Gastrocnemius medialis (tissue), 4 donors: ENCODE results near the gene C9orf85. TPM values are rescaled to one million over a fixed set of nuclear protein-coding genes. Genes with fewer than 3 reads are reported as not detected.

Experiments
- ATAC-seq, 2 donors: fragments of 150-250 bp; one replicate each; pipeline ENCODE4 v1.9.1; 2016
- DNase-seq, 2 donors: peaks; one replicate each; pipeline ENCODE4 v3.0.0-alpha.2; 2019
- H3K27ac ChIP-seq, 4 donors: fragments of 200-600 bp; sonication (generic); 1 replicate in 1 of 4; 2 replicates in 3 of 4; pipeline ENCODE4 v1.5.1; 2016 to 2018; ENCODE audit warnings: mild to moderate bottlenecking in 2 of 4, moderate library complexity in 1 of 4
- H3K27me3 ChIP-seq, 3 donors: fragments of 200-600 bp; sonication (generic) in 2 of 3; 1 replicate in 1 of 3; 2 replicates in 2 of 3; pipeline versions ENCODE4 v1.5.1 to v1.6.0; 2016 to 2019; ENCODE audit warnings: mild to moderate bottlenecking in 1 of 3, moderate library complexity in 1 of 3
- H3K36me3 ChIP-seq, 2 donors: fragments of 200-600 bp; sonication (generic) in 1 of 2; one replicate each; pipeline ENCODE4 v1.5.1; 2017 to 2018
- H3K4me1 ChIP-seq, 2 donors: fragments of 200-600 bp; sonication (generic) in 1 of 2; one replicate each; pipeline ENCODE4 v1.5.1; 2016 to 2017; ENCODE audit warnings: mild to moderate bottlenecking in 2 of 2
- H3K4me3 ChIP-seq, 4 donors: fragments of 200-600 bp; sonication (generic) in 3 of 4; 1 replicate in 1 of 4; 2 replicates in 3 of 4; pipeline ENCODE4 v1.5.1; 2016 to 2019; ENCODE audit warnings: mild to moderate bottlenecking in 2 of 4
- H3K9me3 ChIP-seq, 3 donors: fragments of 200-600 bp; sonication (generic) in 2 of 3; 1 replicate in 1 of 3; 2 replicates in 2 of 3; pipeline ENCODE4 v1.5.1; 2016 to 2019
- POLR2A ChIP-seq, 2 donors: fragments of 450-650 bp; IDR thresholded peaks; one replicate each; pipeline ENCODE4 v1.6.1; 2017; ENCODE audit warnings: antibody characterized with exemption in 2 of 2, mild to moderate bottlenecking in 2 of 2, moderate library complexity in 2 of 2
- in situ Hi-C, 4 donors: fragments of 200-750 bp; cut with MboI; loops; one replicate each; pipeline versions ENCODE4 v1.15.0 to v1.8.0; 2017; ENCODE audit warnings: low sequenced_read_pairs in 4 of 4
- intact Hi-C: fragments of 100-400 bp; cut with DNase I; formaldehyde crosslinking; loops from one replicate; pipeline ENCODE4 v1.15.1; 2023; ENCODE audit warnings: low total_unique reads
- total RNA-seq, 4 donors: library from RNA; depleted of rRNA; stranded (reverse); fragments of >200 nt; gene quantifications; one replicate each; pipeline versions ENCODE4 v1.1.0 to v1.2.3, GENCODE V29; 2016
- TF ChIP-seq, protein P1 (sequence below), 5 experiments: fragments of 450-650 bp in 3 of 5; fragments of 200-600 bp in 2 of 5; sonication (generic) in 2 of 5; IDR thresholded peaks in 4 of 5; conservative IDR thresholded peaks in 1 of 5; 1 replicate in 4 of 5; 2 replicates in 1 of 5; pipeline ENCODE4 v1.5.1; 2016 to 2019; ENCODE audit warnings: antibody characterized with exemption in 5 of 5, mild to moderate bottlenecking in 3 of 5, moderate library complexity in 3 of 5

Gene C9orf85
- total RNA-seq, 4 donors from 2014 or later, result 1.7 to 9.6 (median 6.3) TPM

DNA sequence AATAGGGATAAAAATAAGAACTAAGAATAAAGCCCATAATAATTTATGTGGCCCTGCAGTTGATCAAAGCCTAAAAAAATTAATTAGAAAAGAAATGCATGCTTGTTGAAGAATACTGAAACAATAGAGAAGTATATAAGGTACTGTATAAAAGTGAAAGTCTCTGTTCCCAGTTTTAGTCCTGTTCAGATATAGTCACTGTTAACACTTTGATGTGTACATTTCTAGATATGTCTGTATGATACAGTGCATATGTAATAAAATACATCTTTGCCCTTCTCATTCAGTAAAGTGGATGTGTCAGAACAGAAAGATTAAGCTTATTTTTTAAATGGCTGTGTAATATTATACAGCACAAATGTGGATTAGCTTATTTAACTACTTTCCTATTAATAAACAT, 4.1 kb downstream of the C9orf85 start:
- DNase-seq (no peak), ATAC-seq (no peak)
- no peak overlapping the region for H3K27ac ChIP-seq
- TF ChIP-seq, protein P1, sequence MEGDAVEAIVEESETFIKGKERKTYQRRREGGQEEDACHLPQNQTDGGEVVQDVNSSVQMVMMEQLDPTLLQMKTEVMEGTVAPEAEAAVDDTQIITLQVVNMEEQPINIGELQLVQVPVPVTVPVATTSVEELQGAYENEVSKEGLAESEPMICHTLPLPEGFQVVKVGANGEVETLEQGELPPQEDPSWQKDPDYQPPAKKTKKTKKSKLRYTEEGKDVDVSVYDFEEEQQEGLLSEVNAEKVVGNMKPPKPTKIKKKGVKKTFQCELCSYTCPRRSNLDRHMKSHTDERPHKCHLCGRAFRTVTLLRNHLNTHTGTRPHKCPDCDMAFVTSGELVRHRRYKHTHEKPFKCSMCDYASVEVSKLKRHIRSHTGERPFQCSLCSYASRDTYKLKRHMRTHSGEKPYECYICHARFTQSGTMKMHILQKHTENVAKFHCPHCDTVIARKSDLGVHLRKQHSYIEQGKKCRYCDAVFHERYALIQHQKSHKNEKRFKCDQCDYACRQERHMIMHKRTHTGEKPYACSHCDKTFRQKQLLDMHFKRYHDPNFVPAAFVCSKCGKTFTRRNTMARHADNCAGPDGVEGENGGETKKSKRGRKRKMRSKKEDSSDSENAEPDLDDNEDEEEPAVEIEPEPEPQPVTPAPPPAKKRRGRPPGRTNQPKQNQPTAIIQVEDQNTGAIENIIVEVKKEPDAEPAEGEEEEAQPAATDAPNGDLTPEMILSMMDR (IDR thresholded peaks at IDR 0.05 in 4 of 5, conservative IDR thresholded peaks at IDR 0.05 in 1 of 5), result no peak
- no peak for TF ChIP-seq POLR2A (IDR thresholded peaks at IDR 0.05)
- in situ Hi-C loops, result loop anchor here in 1 of 4 donors (25.0 kb wide), 1 partner anchor 672 kb away; no protein-coding TSS in a partner anchor
- intact Hi-C loops, result no loop called here
- no peaks in the 10 kb centered on the region for H3K9me3 ChIP-seq
- H3K36me3 ChIP-seq, result no peaks in the 10 kb centered on the region
- peaks cover 27% of the 10 kb centered on the region in 2 donors for H3K4me1 ChIP-seq
- H3K4me3 ChIP-seq, result no peak overlapping the region
- no peaks in the 10 kb centered on the region for H3K27me3 ChIP-seq

DNA sequence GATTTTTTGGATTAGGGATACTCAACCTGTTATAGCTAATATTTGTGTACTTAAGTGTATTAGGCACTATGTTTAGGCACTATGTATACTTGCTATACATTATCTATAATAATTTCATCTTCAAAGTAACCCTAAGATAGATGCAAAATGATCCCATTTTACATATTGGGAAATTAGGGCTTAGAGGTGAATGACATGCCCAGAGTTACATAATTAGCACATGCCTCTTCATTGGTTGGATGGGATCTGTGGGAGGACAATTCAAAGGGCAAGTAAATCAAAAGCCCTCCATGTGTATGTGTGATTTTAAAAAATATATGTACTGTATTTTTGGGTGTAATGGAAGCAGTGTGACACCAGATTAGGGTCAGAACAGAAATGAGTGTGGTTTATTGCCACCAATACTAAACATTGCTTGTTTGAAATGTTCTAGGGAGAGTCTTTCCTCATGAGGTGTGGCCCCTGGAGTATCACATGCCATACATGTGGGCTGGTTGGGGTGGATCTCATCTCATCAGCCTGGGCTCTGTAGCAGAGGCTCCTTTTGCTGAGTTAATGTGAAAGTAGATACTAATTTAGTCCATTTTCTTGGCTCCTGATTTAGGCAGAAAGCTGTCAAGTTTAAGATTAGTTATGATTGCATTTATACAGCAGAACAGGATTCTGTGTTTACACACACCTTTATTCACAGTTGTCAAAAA, 5.5 kb downstream of the C9orf85 start:
- no peaks in the 10 kb centered on the region for H3K9me3 ChIP-seq
- ATAC-seq, result no peak
- in situ Hi-C loops (loop anchor here in 1 of 4 donors (25.0 kb wide), 1 partner anchor 670 kb away; no protein-coding TSS in a partner anchor), intact Hi-C loops (no loop called here)
- no peak overlapping the region for H3K4me3 ChIP-seq
- no peaks in the 10 kb centered on the region for H3K27me3 ChIP-seq
- H3K4me1 ChIP-seq, result peaks cover 25 to 27% of the 10 kb centered on the region in 2 donors
- no peak for TF ChIP-seq POLR2A (IDR thresholded peaks at IDR 0.05)
- no peak for DNase-seq
- H3K36me3 ChIP-seq, result no peaks in the 10 kb centered on the region
- no peak overlapping the region for H3K27ac ChIP-seq

GRCh38 chr9:71918419-71918818, 7.0 kb downstream of the C9orf85 start:
- H3K4me3 ChIP-seq, result no peak overlapping the region
- H3K9me3 ChIP-seq, result no peaks in the 10 kb centered on the region
- in situ Hi-C loops, result loop anchor here in 1 of 4 donors (25.0 kb wide), 1 partner anchor 669 kb away; no protein-coding TSS in a partner anchor
- peaks cover 11 to 18% of the 10 kb centered on the region in 2 donors for H3K4me1 ChIP-seq
- intact Hi-C loops, result no loop called here
- no peak for TF ChIP-seq POLR2A (IDR thresholded peaks at IDR 0.05)
- TF ChIP-seq, protein P1 (IDR thresholded peaks at IDR 0.05 in 4 of 5, conservative IDR thresholded peaks at IDR 0.05 in 1 of 5), result no peak
- no peak overlapping the region for H3K27ac ChIP-seq
- H3K36me3 ChIP-seq, result no peaks in the 10 kb centered on the region
- no peak for DNase-seq
- H3K27me3 ChIP-seq, result no peaks in the 10 kb centered on the region
- ATAC-seq, result no peak

DNA sequence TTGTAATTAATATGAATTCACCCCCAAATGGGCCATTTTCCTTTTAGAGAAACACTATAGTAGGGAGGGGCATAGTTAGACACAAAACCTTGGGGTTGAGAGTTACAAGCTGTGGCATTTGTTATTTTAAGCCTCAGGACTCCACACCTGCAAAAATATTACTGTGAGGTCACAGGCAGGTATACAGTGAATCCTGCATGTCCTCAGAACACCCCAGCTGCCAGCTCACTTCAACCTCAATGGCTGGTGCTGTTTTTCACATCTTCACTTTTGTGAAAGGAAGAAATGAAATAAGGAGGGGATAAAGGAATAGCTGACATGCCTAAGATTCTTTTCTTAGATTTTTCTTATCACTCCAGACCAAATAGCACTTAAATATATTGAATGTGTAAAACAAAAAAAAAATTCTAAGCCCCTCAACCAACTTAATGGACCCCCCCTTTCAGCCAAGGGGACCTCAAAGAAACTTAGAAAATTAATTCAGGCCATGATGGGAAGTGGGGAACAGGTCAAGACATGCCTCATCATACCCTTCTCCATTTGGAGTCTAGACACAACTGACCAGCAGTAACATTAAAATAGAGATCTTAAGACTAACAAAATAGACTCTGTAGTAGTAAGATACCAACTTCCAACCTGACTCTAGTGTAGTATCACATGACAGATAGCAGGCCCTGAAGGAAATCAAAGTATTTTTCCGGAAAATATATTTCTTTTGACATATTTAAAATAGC, 9.2 kb downstream of the C9orf85 start:
- no peak for TF ChIP-seq POLR2A (IDR thresholded peaks at IDR 0.05)
- no peak overlapping the region for H3K4me3 ChIP-seq
- no peak overlapping the region for H3K27ac ChIP-seq
- ATAC-seq, result no peak
- no peaks in the 10 kb centered on the region for H3K9me3 ChIP-seq
- H3K4me1 ChIP-seq, result peaks cover 8 to 16% of the 10 kb centered on the region in 2 donors
- intact Hi-C loops (no loop called here), in situ Hi-C loops (loop anchor here in 1 of 4 donors (25.0 kb wide), 1 partner anchor 667 kb away; no protein-coding TSS in a partner anchor)
- DNase-seq, result no peak
- H3K27me3 ChIP-seq, result no peaks in the 10 kb centered on the region
- no peaks in the 10 kb centered on the region for H3K36me3 ChIP-seq

DNA sequence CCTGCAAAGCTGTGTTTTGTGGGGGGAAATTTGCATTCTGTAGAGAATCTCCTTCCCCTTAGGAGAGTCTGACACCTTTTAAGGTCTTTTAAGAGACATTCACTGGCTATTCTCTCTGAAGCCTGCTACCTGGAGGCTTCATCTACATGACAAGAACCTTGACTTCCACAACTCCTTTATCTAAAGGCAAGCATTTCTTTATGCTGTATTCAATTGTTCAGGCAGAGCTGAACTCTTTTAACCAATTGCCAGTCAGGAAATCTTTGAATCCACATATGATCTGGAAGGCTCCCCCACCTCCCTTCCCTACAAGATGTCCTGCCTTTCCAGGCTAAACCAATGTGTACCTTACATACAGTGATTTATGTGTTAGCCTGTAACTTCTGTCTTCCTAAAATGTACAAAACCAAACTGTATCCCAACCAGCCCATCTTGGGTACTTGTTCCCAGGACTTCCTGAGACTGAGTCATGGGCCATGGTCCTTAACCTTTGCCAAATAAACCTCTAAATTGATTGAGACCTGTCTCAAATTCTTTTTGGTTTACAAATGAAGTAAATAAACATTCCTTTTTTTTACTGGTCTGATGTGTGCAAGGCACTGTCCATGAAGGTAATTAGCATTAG, 9.9 kb downstream of the C9orf85 start:
- Histone ChIP-seq H3K4me1 (peaks cover 1 to 9% of the 10 kb centered on the region in 2 donors), H3K9me3 (no peaks in the 10 kb centered on the region), H3K27me3 (no peaks in the 10 kb centered on the region), H3K4me3 (no peak overlapping the region), H3K36me3 (no peaks in the 10 kb centered on the region), H3K27ac (no peak overlapping the region)
- in situ Hi-C loops (loop anchor here in 1 of 4 donors (25.0 kb wide), 1 partner anchor 666 kb away; no protein-coding TSS in a partner anchor), intact Hi-C loops (no loop called here)
- ATAC-seq, result no peak
- no peak for DNase-seq
- no peak for TF ChIP-seq POLR2A (IDR thresholded peaks at IDR 0.05)
- TF ChIP-seq, protein P1 (IDR thresholded peaks at IDR 0.05 in 4 of 5, conservative IDR thresholded peaks at IDR 0.05 in 1 of 5), result no peak
